Colonic mucosa (tissue), 4 donors: ENCODE data around the gene UBAP2L. TPM values are rescaled to one million over a fixed set of nuclear protein-coding genes. Genes with fewer than 3 reads are reported as not detected.
"Not testable (repeated sequence)": the region's sequence is repeated elsewhere in the genome, so short reads cannot be mapped to it uniquely, and the experiment has no call there.

Experiments used
- DNase-seq: peaks from one replicate; pipeline ENCODE4 v3.0.0-alpha.2; 2020
- H3K27ac ChIP-seq: fragments of 200-600 bp; one replicate; pipeline ENCODE4 v1.8.0; 2021
- H3K27me3 ChIP-seq: fragments of 200-600 bp; one replicate; pipeline ENCODE4 v1.8.0; 2021
- H3K36me3 ChIP-seq: fragments of 200-600 bp; one replicate; pipeline ENCODE4 v1.8.0; 2021
- H3K4me1 ChIP-seq: fragments of 200-600 bp; one replicate; pipeline ENCODE4 v1.8.0; 2021; ENCODE audit warnings: mild to moderate bottlenecking
- H3K4me3 ChIP-seq: fragments of 200-600 bp; one replicate; pipeline ENCODE4 v1.8.0; 2021
- H3K9ac ChIP-seq, 2 donors: one replicate each; pipeline ENCODE4 v1.7.0; 2013; ENCODE audit warnings: control low read depth in 2 of 2, low read depth in 2 of 2, low read length in 2 of 2
- H3K9me3 ChIP-seq: fragments of 200-600 bp; one replicate; pipeline ENCODE4 v1.8.0; 2021
- CTCF ChIP-seq: fragments of 200-600 bp; IDR thresholded peaks from one replicate; pipeline ENCODE4 v1.8.0; 2022; ENCODE audit warnings: antibody characterized with exemption, mild to moderate bottlenecking
- intact Hi-C: fragments of 100-400 bp; cut with DNase I; formaldehyde crosslinking; loops from one replicate; pipeline ENCODE4 v1.14.1; 2022
- total RNA-seq, 2 donors: library from RNA; stranded (reverse); fragmentation: NEBNext Ultra II Directional in 1 of 2; extraction: Animal tissue kit (Norgen Biotek cat#: 25700) in 1 of 2; gene quantifications; one replicate each; pipeline ENCODE4 v1.2.1, GENCODE V29; 2021
- donor health status: healthy.
- donor health status: DM: no; HTN: no; CAD: no.
- donor health status: DM: no; HTN: no; CAD: no.

Gene UBAP2L
- total RNA-seq, 2 donors from 2014 or later: 84.8 to 102 TPM

GRCh38 chr1:154199563-154199879 lies 21.2 kb upstream of the UBAP2L start:
- Histone ChIP-seq H3K27me3 (no peaks in the 10 kb centered on the region), H3K4me1 (no peaks in the 10 kb centered on the region), H3K9me3 (no peaks in the 10 kb centered on the region), H3K9ac (no peak overlapping the region), H3K27ac (no peak overlapping the region), H3K4me3 (no peak overlapping the region), H3K36me3 (no peaks in the 10 kb centered on the region)
- intact Hi-C loops: loop anchor here (10.0 kb wide), 2 partner anchors 65 to 135 kb away; no protein-coding TSS in a partner anchor
- DNase-seq: no peak
- no peak for TF ChIP-seq CTCF

GRCh38 chr1:154205778-154206177 lies 15.0 kb upstream of the UBAP2L start:
- H3K36me3 ChIP-seq: not testable (repeated sequence)

GRCh38 chr1:154206196-154206595 lies 14.6 kb upstream of the UBAP2L start, which contains the start of gene CFAP141:
Gene CFAP141 (minus strand): TSS chr1:154206333. CDS start chr1:154206307, 26 bp downstream.
- H3K9me3 ChIP-seq: no peaks in the 10 kb centered on the region
- H3K9ac ChIP-seq: no peak within 1 kb of the TSS
- H3K4me3 ChIP-seq: no peak within 1 kb of the TSS
- H3K27me3 ChIP-seq: no peaks in the 10 kb centered on the region
- H3K36me3 ChIP-seq: peaks cover 8% of the 10 kb centered on the region
- no peak within 1 kb of the TSS for H3K27ac ChIP-seq
- intact Hi-C loops: no loop called here
- no peak for TF ChIP-seq CTCF
- no peaks in the 10 kb centered on the region for H3K4me1 ChIP-seq
- DNase-seq: no peak

More at GRCh38 chr1:154205778-154206177, 15.0 kb upstream of the UBAP2L start:
- H3K9ac ChIP-seq, H3K27ac ChIP-seq, H3K4me1 ChIP-seq, H3K4me3 ChIP-seq, intact Hi-C loops, H3K9me3 ChIP-seq, DNase-seq, H3K27me3 ChIP-seq: not testable (repeated sequence)

- no peaks in the 10 kb centered on the region for H3K9me3 ChIP-seq
- intact Hi-C loops: no loop called here
- no peak for TF ChIP-seq CTCF
- no peaks in the 10 kb centered on the region for H3K27me3 ChIP-seq
- no peak overlapping the region for H3K9ac ChIP-seq
- no peaks in the 10 kb centered on the region for H3K4me1 ChIP-seq
- H3K27ac ChIP-seq: no peak overlapping the region
- no peak overlapping the region for H3K4me3 ChIP-seq
- H3K36me3 ChIP-seq: peaks cover 18% of the 10 kb centered on the region
- no peak for DNase-seq
Observed at GRCh38 chr1:154207262-154207661, 13.5 kb upstream of the UBAP2L start.

GRCh38 chr1:154208677-154209388 lies 11.9 kb upstream of the UBAP2L start:
- intact Hi-C loops: no loop called here
- TF ChIP-seq CTCF: no peak
- Histone ChIP-seq H3K9ac (no peak overlapping the region), H3K36me3 (peaks cover 29% of the 10 kb centered on the region), H3K4me3 (no peak overlapping the region), H3K27me3 (no peaks in the 10 kb centered on the region), H3K9me3 (no peaks in the 10 kb centered on the region), H3K27ac (no peak overlapping the region), H3K4me1 (no peaks in the 10 kb centered on the region)
- DNase-seq: no peak

GRCh38 chr1:154212083-154212482 lies 8.7 kb upstream of the UBAP2L start:
- intact Hi-C loops: no loop called here
- Histone ChIP-seq H3K36me3 (peaks cover 29% of the 10 kb centered on the region), H3K9me3 (no peaks in the 10 kb centered on the region), H3K4me1 (no peaks in the 10 kb centered on the region), H3K4me3 (no peak overlapping the region), H3K27me3 (no peaks in the 10 kb centered on the region), H3K27ac (no peak overlapping the region), H3K9ac (no peak overlapping the region)
- no peak for DNase-seq
- no peak for TF ChIP-seq CTCF
